ENCODE results near the gene SELPLG.
"Not testable (repeated sequence)": the region's sequence is repeated elsewhere in the genome, so short reads cannot be mapped to it uniquely, and the experiment has no call there.

Gene SELPLG

DNA sequence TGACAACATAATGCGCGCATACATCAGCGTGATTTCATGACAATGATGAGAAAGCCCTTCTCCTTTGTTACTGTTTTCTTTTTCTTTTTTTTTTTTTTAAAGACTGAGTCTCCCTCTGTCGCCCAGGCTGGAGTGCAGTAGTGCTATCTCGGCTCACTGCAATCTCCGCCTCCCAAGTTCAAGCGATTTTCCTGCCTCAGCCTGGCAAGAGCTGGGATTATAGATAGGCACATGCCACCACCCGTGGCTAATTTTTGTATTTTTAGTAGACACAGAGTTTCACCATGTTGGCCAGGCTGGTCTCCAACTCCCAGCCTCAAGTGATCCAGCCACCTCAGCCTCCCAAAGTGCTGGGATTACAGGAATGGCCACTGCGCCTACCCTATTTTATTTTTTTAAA, 20.9 kb upstream of the SELPLG start:
- not testable (repeated sequence) for DNase-seq

DNA sequence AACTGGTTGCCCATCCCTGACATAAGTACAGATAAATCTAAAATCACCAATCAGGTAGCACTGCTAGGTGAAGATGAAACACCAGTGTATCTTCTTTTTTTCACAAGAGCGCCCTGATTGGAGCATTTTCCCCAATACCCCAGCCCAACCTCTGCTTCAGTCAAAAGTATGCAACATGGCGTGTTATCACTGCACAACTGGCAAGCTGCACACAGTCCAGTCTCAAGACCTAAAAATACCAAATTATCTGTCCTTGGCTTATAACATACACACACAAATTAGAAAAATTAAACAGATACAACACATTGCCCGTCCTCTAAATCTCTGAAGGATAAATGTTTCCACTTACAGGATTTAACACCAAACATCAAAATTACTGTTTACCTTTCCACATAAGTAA, 20.2 kb upstream of the SELPLG start:
- no peak for DNase-seq

DNA sequence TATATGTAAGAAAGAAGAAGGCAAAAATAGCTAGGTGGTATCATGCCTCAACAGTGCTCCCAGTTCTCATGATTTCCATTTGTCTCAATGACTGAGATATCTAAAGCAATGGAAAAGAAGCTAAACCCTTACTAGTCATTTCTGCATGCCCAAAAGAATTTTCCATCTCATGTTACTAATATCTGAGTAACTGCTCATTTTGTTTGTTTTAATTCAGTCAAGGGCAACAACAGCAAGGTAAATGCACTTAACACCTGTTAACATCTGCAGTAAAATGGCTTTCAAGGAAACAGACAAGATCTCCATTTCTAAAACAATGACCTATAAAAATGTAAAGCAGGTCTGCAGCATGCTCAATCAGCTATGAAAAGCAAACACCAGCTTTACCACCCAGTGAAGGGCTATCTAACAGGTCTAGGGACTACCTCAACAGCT, 19.4 kb upstream of the SELPLG start:
- DNase-seq = no peak

DNA sequence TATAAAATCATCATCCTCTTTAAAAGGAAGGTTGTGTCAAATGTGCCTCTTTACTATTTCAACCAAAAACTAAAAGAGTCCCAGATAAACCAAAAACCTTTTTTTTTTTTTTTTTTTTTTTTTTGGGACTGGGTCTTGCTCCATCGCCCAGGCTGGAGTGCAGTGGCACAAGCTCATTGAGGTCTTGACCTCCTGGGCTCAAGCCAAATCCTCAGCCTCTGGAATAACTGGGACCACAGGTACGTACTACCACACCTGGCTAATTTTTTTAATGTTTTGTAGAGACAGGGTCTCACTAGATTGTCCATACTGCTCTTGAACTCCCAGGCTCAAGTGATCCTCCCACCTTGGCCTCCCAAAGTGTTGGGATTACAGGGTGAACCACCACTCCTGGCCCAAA, 16.4 kb upstream of the SELPLG start:
- no peak for DNase-seq

- no peak for DNase-seq
Measured at GRCh38 chr12:108649669-108650068, 16.0 kb upstream of the SELPLG start.

- no peak for DNase-seq
Measured at GRCh38 chr12:108649126-108649525, 15.4 kb upstream of the SELPLG start.

- DNase-seq = no peak
Measured at GRCh38 chr12:108648371-108648770, 14.7 kb upstream of the SELPLG start.

- no peak for DNase-seq
Measured at GRCh38 chr12:108647585-108648287, 14.0 kb upstream of the SELPLG start.

DNA sequence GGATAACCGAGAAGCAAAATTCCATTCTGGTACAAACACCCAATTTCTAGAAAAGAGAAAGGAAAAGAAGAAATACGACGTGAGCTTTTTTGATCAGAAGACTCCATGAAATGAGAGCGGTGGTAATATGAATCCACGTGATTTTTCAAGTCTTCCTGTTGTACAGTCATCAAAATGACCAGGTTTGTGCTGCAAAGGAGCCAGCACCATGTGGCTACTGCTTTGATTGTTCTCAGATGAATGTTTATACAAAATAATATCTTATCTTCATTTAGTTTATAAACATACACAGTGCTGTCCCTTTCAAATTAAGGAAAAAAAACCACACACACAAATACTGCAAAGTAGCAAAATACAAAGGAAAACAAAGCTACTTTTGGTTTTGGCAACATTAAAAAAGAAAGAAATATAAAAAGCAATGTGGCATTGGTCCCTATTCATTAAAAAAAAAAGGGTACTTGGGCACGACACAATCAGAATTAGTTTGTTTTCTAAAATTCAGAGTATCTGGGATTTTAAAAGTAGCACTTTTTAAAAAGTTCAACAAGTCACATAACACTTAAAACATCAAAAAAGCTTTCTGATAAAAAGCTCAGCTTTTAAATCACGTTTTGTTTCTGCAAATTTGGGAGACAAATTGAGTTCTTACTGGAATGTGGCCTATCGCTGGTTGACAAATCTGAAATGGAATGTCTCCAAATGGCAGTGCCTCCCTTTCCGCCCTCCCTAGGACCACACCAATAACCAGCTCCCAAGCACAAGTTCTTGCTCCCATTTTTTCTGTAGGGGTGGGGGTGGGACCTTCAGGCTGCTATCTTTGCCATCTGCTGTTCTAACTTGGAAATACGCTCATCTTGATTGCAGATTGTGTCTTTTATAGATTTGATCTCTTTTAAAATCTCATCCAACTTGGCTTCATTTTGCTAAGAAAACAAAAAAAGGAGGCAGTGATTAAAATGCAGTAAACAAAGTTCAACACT, 13.2 kb upstream of the SELPLG start:
- DNase-seq = no peak

- DNase-seq = no peak
Measured at GRCh38 chr12:108645686-108646599, 12.2 kb upstream of the SELPLG start.

GRCh38 chr12:108644811-108645120, 11.1 kb upstream of the SELPLG start:
- no peak for DNase-seq

GRCh38 chr12:108643941-108644810, 10.5 kb upstream of the SELPLG start:
- DNase-seq = peak in 10 of 14 donors; percentile 27 to 77 (median 51)

DNA sequence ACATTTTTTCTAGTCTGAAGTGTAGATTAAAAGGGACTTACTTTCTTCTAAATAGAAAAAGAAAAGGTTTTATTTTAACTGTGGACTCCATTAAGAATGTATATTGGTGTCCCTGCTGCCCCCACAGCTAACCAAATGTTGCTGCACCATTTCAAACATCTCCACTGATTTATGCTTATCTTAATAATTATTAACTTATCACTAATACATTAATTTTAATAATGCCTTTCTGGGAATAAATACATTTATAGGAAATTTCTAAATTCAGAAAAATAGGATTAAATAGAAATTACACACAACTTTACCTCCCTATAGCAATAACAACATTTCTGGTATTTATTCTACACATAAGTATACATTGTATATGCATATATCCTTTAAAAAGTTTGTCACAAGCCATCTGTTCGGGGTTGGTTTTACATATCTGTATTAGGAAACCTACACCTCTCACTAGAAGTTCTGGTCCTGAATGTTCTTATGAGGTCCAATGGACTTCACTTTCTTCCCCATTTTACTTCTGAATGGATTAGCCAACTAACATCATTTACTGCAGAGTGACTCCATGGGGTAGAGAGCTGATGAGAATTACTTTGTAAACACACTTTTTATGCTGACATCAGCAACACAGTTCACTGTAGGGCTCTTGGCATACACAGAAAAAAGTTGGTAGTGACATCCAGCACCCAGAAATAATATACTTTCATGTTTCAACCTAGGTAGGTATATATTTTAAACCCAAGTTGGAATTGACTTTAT, 9.4 kb upstream of the SELPLG start:
- DNase-seq = no peak

DNA sequence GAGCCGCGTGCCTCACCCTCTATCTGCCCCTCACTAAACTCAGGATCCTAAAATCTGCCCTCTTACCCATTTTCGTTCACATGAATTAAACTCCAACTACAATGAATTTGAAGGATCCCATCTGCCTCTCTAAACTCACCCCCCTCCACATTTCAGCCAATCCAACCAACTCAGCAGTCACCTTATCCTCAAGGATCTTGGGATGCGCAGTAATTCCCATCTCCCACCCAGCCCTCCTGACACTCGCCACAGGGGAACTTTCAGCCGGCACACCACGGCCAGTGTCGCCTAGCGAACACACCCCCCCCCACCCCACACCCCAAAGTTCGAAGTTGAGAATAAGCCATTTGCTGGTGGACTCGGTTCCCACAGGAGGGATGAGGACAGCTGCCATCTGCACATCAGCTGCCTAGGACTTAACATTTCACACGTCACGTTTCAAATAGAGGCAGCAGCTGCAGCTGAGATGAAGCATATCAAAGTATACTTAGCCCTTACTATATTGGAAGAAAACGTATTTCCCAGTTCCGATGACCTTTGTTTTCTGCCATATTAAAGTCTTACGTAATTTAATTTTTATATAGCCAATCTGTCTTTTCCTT, 8.7 kb upstream of the SELPLG start:
- no peak for DNase-seq

DNA sequence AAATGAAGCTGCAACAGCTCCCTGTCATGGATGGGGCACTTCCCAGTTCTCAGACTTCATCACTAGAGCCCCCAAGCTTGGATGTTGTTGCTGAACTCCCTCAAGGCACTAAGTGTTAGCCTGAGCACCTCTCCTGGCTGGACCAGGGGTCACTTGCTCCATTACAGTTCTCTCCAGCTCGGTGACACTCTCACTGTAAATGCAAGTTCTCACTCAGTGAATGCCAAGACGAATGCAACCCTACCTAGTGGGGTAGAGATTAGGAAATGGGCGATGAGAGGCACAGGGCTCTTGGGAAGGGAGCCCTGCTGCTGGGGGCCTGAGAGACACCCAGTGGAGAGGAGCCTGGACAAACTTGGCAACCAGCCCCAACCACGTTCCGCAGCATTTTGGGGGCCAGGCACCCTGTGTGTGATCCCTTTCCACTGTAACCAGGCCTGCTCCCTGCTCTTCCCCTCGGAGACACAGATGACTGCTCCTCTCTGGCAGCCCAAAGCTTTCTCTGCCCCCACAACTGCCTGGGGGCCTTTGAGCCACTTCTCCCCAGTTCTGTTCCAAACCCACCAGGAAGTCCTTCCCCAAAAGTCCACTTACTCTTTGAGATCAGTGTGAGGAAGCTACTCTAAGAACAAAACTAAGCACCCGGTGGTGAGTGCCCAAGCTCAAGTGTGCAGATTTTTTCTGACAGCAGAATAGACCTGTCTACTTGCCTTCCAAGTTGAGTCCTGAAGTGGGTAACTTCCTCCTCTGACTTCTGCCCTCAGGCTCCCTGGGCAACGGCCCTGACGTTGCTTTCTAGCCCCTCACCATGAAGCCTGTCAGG, 8.0 kb upstream of the SELPLG start:
- DNase-seq = peak in 5 of 14 donors; percentile 17 to 32 (median 29)

DNA sequence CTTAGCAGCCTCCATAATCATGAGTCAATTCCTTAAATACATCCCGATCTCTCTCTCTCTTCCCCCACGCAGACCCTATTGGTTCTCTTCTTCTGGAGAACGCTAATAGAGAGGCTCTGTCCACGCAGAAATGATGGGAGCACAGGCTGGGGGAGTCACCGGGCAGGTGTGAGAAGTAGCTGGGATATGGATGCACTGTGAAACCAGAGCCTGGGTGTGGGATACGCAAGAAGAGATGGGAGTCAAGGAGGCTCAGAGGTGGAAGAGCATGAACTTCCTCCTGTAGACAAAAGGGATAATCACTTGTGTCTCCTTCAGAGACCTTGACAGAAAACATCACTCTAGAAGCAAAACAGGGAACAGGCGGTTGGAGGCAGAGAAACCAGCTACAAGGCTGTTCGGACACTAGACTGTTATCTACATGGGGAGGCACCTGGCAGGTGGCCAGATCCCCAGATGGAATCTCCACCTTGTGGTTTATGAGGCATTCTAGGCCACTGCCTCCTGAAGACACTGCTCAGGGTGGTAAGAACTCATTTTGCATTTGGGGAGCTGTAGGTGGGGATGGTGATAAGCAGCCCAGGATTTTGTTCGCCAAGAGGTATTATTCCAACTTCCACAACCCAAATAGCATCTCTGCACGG, 7.2 kb upstream of the SELPLG start:
- peak in 1 of 14 donors; percentile 57 for DNase-seq

- no peak for DNase-seq
Measured at GRCh38 chr12:108638997-108639822, 5.5 kb upstream of the SELPLG start.
